HepG2 (cell line): ENCODE measurements around the gene MXRA8. TPM values are rescaled to one million over a fixed set of nuclear protein-coding genes. Genes with fewer than 3 reads are reported as not detected.

Experiments
- CAMTA2 ChIP-seq: sonication (generic); formaldehyde crosslinking; IDR thresholded peaks from 2 replicates; pipeline ENCODE4 v1.4.0; 2020; ENCODE audit warnings: mild to moderate bottlenecking, missing genetic modification reagents, borderline replicate concordance
- FOXJ3 ChIP-seq: sonication (generic); formaldehyde crosslinking; IDR thresholded peaks from 2 replicates; pipeline ENCODE4 v1.4.0; 2020; ENCODE audit warnings: missing genetic modification reagents, mild to moderate bottlenecking, borderline replicate concordance
- LCORL ChIP-seq, 2 experiments: fragments of 450-650 bp in 1 of 2; sonication (generic) in 1 of 2; formaldehyde crosslinking in 1 of 2; IDR thresholded peaks; 2 replicates each; pipeline versions ENCODE4 v1.5.0 to v1.6.1; 2017 to 2020; ENCODE audit warnings: antibody characterized with exemption in 1 of 2, missing genetic modification reagents in 1 of 2
- SALL2 ChIP-seq: sonication (generic); formaldehyde crosslinking; IDR thresholded peaks from 2 replicates; pipeline ENCODE4 v1.8.1; 2023; ENCODE audit warnings: mild to moderate bottlenecking, missing genetic modification reagents, inconsistent platforms
- SP1 ChIP-seq, 2 experiments: fragments of 450-650 bp in 1 of 2; sonication (generic) in 1 of 2; formaldehyde crosslinking in 1 of 2; IDR thresholded peaks; 2 replicates each; pipeline versions ENCODE4 v1.4.0 to v1.6.1; 2016 to 2020; ENCODE audit warnings: missing genetic modification reagents in 1 of 2
- ZNF567 ChIP-seq: sonication (generic); formaldehyde crosslinking; IDR thresholded peaks from 2 replicates; pipeline ENCODE4 v1.8.1; 2023; ENCODE audit warnings: mild to moderate bottlenecking, missing genetic modification reagents, borderline replicate concordance
- ZNF749 ChIP-seq: sonication (generic); formaldehyde crosslinking; IDR thresholded peaks from 2 replicates; pipeline ENCODE4 v1.8.0; 2022; ENCODE audit warnings: mild to moderate bottlenecking, missing genetic modification reagents, moderate library complexity, borderline replicate concordance
- ZNF839 ChIP-seq: sonication (generic); formaldehyde crosslinking; IDR thresholded peaks from 2 replicates; pipeline ENCODE4 v1.4.0; 2020; ENCODE audit warnings: missing genetic modification reagents, mild to moderate bottlenecking, borderline replicate concordance
- polyA plus RNA-seq, 8 experiments: library from polyadenylated mRNA; depleted of rRNA in 3 of 8; stranded (reverse) in 7 of 8; unstranded in 1 of 8; fragments of >200 nt; fragmentation: Illumina TruSeq in 4 of 8; extraction: Trizol in 4 of 8; gene quantifications; 2 replicates each; pipeline versions ENCODE4 v1.2.1 to v1.2.3, GENCODE V29; 2011 to 2016; ENCODE audit warnings: low read depth in 4 of 8, missing spikeins in 1 of 8, mixed read lengths in 1 of 8; ENCODE audit not compliant: insufficient read depth in 1 of 8
- total RNA-seq, 5 experiments: library from RNA; depleted of rRNA; stranded (reverse); fragments of >200 nt; fragmentation: Illumina TruSeq; extraction: Trizol; gene quantifications; 2 replicates each; pipeline ENCODE4 v1.2.3, GENCODE V29; 2016; ENCODE audit warnings: low read depth in 1 of 5
- TF ChIP-seq, protein P1 (sequence below): sonication (generic); formaldehyde crosslinking; IDR thresholded peaks from 2 replicates; pipeline ENCODE4 v1.4.0; 2020; ENCODE audit warnings: low read depth, mild to moderate bottlenecking, missing genetic modification reagents
- TF ChIP-seq, protein P2 (sequence below): sonication (generic); formaldehyde crosslinking; IDR thresholded peaks from 2 replicates; pipeline ENCODE4 v1.4.0; 2020; ENCODE audit warnings: mild to moderate bottlenecking, missing genetic modification reagents
- TF ChIP-seq, protein P3 (sequence below): sonication (generic); formaldehyde crosslinking; IDR thresholded peaks from 2 replicates; pipeline ENCODE4 v1.4.0; 2020; ENCODE audit warnings: mild to moderate bottlenecking, missing genetic modification reagents, borderline replicate concordance

Gene MXRA8
- total and polyA plus RNA-seq, 2 of the 13 experiments (the other 11 are each of a cell fraction or from before 2014, with no cell fraction given): 19.8 to 44.8 TPM

DNA sequence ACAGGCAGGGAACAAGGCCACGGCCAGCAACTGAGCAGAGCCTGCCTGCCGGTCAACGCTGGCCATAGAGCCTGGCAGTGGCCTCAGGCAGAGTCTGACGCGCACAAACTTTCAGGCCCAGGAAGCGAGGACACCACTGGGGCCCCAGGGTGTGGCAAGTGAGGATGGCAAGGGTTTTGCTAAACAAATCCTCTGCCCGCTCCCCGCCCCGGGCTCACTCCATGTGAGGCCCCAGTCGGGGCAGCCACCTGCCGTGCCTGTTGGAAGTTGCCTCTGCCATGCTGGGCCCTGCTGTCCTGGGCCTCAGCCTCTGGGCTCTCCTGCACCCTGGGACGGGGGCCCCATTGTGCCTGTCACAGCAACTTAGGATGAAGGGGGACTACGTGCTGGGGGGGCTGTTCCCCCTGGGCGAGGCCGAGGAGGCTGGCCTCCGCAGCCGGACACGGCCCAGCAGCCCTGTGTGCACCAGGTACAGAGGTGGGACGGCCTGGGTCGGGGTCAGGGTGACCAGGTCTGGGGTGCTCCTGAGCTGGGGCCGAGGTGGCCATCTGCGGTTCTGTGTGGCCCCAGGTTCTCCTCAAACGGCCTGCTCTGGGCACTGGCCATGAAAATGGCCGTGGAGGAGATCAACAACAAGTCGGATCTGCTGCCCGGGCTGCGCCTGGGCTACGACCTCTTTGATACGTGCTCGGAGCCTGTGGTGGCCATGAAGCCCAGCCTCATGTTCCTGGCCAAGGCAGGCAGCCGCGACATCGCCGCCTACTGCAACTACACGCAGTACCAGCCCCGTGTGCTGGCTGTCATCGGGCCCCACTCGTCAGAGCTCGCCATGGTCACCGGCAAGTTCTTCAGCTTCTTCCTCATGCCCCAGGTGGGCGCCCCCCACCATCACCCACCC is 27.0 kb downstream of the MXRA8 start, which contains the start of gene TAS1R3 (continued):
- TF ChIP-seq SP1 (IDR thresholded peaks at IDR 0.05): no peak
- no peak for TF ChIP-seq SP1 (CRISPR knock-in tag; IDR thresholded peaks at IDR 0.05)
- TF ChIP-seq ZNF567 (CRISPR knock-in tag): no peak
- no peak for TF ChIP-seq FOXJ3 (CRISPR knock-in tag)
- TF ChIP-seq LCORL (IDR thresholded peaks at IDR 0.05): no peak
- peak; percentile 53; the same call in 1 of the 2 replicates for TF ChIP-seq LCORL (CRISPR knock-in tag; IDR thresholded peaks at IDR 0.05)
- TF ChIP-seq ZNF749 (CRISPR knock-in tag): no peak
- TF ChIP-seq, protein P1, sequence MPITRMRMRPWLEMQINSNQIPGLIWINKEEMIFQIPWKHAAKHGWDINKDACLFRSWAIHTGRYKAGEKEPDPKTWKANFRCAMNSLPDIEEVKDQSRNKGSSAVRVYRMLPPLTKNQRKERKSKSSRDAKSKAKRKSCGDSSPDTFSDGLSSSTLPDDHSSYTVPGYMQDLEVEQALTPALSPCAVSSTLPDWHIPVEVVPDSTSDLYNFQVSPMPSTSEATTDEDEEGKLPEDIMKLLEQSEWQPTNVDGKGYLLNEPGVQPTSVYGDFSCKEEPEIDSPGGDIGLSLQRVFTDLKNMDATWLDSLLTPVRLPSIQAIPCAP (CRISPR knock-in tag): no peak
- TF ChIP-seq CAMTA2 (CRISPR knock-in tag): 0 out of 2 replicates have a peak, but pooled peaks have one; percentile 82
- TF ChIP-seq, protein P2, sequence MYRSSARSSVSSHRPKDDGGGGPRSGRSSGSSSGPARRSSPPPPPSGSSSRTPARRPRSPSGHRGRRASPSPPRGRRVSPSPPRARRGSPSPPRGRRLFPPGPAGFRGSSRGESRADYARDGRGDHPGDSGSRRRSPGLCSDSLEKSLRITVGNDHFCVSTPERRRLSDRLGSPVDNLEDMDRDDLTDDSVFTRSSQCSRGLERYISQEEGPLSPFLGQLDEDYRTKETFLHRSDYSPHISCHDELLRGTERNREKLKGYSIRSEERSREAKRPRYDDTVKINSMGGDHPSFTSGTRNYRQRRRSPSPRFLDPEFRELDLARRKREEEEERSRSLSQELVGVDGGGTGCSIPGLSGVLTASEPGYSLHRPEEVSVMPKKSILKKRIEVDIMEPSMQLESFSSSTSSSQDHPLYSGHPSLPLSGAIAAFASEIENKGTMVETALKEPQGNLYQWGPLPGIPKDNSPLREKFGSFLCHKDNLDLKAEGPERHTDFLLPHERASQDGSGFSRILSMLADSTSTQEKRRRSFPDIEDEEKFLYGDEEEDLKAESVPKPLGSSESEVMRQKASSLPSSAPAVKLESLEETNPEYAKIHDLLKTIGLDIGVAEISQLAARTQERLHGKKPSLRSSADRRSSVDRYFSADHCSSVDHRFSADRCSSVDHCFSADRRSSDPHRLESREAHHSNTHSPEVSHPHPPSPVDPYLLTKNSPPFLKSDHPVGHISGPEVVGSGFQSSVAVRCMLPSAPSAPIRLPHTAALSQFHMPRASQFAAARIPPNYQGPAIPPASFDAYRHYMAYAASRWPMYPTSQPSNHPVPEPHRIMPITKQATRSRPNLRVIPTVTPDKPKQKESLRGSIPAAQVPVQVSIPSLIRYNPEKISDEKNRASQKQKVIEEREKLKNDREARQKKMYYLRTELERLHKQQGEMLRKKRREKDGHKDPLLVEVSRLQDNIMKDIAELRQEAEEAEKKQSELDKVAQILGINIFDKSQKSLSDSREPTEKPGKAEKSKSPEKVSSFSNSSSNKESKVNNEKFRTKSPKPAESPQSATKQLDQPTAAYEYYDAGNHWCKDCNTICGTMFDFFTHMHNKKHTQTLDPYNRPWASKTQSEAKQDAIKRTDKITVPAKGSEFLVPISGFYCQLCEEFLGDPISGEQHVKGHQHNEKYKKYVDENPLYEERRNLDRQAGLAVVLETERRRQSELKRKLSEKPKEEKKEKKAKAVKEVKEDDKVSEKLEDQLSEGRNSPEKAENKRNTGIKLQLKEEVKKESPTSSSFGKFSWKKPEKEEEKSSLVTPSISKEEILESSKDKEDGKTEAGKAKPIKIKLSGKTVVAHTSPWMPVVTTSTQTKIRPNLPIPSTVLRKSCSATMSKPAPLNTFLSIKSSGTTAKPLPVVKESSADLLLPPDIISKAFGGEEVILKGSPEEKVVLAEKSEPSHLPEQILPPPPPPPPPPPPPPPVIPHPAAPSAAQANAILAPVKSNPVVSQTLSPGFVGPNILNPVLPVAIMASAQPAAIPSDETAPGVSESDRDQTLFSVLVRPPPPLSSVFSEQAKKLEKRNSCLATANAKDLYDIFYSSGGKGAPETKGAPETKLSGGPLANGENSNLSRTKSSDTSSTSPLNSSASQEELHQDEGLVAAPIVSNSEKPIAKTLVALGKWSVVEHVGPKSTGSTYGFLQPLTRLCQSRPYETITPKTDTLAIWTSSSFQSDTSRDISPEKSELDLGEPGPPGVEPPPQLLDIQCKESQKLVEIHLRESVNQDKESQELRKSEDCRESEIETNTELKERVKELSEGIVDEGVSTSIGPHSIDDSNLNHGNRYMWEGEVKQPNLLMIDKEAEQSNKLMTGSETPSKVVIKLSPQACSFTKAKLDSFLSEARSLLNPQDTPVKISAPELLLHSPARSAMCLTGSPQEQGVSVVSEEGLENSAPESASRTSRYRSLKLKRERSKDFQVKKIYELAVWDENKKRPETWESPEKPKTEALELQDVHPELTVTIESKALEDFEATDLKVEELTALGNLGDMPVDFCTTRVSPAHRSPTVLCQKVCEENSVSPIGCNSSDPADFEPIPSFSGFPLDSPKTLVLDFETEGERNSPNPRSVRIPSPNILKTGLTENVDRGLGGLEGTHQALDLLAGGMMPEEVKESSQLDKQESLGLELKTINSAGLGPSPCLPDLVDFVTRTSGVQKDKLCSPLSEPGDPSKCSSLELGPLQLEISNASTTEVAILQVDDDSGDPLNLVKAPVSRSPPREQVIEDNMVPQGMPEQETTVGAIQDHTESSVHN: no peak; the same call in 1 of the 2 replicates
- TF ChIP-seq, protein P3, sequence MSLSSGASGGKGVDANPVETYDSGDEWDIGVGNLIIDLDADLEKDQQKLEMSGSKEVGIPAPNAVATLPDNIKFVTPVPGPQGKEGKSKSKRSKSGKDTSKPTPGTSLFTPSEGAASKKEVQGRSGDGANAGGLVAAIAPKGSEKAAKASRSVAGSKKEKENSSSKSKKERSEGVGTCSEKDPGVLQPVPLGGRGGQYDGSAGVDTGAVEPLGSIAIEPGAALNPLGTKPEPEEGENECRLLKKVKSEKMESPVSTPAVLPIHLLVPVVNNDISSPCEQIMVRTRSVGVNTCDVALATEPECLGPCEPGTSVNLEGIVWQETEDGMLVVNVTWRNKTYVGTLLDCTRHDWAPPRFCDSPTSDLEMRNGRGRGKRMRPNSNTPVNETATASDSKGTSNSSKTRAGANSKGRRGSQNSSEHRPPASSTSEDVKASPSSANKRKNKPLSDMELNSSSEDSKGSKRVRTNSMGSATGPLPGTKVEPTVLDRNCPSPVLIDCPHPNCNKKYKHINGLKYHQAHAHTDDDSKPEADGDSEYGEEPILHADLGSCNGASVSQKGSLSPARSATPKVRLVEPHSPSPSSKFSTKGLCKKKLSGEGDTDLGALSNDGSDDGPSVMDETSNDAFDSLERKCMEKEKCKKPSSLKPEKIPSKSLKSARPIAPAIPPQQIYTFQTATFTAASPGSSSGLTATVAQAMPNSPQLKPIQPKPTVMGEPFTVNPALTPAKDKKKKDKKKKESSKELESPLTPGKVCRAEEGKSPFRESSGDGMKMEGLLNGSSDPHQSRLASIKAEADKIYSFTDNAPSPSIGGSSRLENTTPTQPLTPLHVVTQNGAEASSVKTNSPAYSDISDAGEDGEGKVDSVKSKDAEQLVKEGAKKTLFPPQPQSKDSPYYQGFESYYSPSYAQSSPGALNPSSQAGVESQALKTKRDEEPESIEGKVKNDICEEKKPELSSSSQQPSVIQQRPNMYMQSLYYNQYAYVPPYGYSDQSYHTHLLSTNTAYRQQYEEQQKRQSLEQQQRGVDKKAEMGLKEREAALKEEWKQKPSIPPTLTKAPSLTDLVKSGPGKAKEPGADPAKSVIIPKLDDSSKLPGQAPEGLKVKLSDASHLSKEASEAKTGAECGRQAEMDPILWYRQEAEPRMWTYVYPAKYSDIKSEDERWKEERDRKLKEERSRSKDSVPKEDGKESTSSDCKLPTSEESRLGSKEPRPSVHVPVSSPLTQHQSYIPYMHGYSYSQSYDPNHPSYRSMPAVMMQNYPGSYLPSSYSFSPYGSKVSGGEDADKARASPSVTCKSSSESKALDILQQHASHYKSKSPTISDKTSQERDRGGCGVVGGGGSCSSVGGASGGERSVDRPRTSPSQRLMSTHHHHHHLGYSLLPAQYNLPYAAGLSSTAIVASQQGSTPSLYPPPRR (CRISPR knock-in tag): peak; percentile 37; the same call in 1 of the 2 replicates
- no peak for TF ChIP-seq ZNF839 (CRISPR knock-in tag)
- TF ChIP-seq SALL2 (CRISPR knock-in tag): 0 out of 2 replicates have a peak, but pooled peaks have one; percentile 42
